OCI-M2 (cell line): Measurements from ENCODE around the gene SLC39A10.

Source experiments
- DNase-seq: peaks from one replicate; lab custom pipeline; 2025; ENCODE audit not compliant: unreplicated experiment; lab: John Stamatoyannopoulos, UW

Gene SLC39A10, protein sequence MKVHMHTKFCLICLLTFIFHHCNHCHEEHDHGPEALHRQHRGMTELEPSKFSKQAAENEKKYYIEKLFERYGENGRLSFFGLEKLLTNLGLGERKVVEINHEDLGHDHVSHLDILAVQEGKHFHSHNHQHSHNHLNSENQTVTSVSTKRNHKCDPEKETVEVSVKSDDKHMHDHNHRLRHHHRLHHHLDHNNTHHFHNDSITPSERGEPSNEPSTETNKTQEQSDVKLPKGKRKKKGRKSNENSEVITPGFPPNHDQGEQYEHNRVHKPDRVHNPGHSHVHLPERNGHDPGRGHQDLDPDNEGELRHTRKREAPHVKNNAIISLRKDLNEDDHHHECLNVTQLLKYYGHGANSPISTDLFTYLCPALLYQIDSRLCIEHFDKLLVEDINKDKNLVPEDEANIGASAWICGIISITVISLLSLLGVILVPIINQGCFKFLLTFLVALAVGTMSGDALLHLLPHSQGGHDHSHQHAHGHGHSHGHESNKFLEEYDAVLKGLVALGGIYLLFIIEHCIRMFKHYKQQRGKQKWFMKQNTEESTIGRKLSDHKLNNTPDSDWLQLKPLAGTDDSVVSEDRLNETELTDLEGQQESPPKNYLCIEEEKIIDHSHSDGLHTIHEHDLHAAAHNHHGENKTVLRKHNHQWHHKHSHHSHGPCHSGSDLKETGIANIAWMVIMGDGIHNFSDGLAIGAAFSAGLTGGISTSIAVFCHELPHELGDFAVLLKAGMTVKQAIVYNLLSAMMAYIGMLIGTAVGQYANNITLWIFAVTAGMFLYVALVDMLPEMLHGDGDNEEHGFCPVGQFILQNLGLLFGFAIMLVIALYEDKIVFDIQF

DNA sequence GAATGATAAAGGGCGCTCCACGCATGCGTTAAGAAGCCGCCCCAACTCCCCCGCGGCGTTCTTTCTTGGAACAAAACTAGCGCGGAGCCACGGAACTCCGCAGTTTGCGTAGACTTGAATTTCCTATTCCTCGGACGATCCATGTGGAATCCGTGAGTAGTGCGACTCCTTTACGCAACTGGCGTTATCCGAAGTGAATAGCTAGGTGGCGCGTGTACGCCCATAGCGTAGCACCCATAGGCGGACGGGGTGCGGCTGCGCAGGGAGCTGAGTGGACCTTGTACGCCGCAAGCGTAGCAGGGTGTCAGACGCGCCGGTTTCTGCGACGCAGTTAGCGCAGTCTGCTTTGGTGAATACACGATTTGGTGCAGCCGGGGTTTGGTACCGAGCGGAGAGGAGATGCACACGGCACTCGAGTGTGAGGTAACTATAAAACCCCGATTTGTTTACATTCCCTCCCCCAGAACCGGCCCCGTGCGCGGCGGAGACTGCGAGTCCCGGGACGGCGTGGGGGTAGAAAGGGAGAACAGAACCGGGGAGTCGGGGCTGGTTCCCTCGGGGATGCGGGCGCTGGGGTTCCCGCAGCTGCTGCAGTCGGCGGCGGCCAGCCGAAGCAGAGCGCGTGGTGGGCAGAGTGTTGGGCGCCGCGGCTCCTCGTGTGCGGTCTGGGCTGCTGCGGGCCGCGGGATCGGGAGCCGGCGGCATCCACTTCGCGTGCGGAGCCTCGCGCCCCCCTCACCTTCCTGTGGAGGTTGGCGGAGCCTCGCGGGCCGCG, at the start of gene SLC39A10:
Gene SLC39A10, plus strand, starts transcription at position 368 of the 775 bp plus-strand sequence. CDS start 22,817 bp downstream, outside the sequence.
- DNase-seq = peak; percentile 92

DNA sequence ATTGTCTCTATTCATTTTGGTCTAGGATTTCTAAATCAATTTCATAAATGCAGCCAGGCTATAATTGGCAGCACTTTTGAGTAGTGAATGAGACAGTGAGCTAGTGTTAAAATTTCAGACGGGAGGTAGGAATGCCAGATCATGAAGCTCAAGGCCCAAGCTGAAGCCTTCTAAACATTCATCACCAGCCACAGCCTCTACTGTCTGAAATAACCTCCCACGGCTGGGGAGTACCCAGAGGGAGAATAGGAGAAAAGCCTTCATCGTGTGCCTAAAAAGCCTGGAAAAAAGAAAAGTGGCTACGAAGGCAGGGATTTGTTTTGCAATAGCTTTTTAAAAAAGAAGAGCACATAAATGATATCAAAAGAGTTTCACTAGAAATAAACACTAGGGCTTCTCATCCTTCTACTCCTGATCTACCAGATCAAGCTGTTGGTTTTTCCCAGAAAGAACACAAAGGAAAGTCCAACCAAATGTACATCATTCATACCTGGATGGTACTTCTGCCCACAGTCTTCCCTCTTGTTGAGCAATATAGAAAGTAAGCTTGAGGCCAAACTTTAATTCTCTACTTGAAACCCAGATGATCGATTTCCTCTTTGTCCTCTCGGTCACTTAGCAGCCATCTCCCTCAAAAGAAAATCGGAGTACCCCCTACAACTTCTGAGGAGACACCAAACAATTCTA, 48.1 kb upstream of the SLC39A10 start:
- DNase-seq = no peak

DNA sequence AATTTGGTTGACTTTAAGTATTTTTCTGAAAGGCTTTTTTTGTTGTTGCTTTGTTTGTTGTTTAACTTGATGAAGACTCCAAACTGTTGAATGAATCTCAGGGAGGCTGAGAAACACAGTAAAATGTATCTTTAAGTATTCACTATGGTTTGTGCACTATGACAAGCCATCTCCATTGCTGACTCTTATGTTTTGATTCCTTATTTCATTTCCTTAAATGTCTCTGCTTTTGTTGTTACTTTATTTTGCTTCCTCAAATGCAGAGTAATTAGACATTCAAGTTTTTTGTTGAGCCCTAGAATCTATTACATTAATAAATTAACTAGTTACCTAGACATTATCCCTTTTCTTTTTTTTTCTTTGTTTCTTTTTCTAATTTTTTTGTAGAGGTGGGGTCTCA, 46.3 kb upstream of the SLC39A10 start:
- no peak for DNase-seq

DNA sequence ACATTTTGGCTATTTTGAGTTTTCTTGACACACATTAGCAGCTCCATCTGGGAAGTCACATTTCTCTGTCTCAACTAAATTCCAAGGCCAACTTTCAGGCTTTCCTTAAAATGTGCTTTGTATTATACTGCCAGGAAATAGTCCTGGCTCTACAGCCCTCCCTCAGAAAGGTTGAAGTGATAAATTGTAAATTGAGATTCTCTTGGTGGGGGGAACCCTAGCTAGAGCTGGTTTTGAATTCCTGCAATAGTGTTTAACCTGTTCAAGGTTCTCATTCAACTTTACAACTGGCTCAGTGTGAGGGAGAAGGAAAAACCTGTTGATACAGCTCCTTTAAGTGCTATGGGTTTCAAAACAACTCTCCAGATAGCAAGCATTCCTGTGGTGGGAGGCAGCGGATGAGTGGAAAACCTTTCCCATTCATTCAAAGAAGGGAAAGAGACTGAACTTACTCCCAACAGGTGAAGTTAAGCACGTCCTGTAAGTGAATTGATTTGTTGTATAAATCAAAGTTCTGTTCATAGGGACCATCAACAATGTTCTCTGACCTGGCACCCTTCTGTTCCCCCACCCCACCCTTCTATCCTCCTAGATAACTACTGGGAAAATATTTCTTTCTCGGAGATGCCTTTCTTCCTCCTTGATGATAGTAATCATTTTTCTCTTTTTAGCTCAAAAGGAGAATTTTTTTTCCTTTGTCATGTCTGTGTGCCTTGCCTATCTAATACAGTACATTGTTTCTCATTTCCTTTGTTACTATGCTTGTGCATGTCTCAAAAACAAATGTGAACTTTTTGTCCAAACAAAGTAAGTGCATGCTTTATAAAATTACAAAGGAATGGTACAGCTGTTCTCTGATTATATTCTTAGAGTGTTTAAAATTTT, 44.2 kb upstream of the SLC39A10 start:
- no peak for DNase-seq

DNA sequence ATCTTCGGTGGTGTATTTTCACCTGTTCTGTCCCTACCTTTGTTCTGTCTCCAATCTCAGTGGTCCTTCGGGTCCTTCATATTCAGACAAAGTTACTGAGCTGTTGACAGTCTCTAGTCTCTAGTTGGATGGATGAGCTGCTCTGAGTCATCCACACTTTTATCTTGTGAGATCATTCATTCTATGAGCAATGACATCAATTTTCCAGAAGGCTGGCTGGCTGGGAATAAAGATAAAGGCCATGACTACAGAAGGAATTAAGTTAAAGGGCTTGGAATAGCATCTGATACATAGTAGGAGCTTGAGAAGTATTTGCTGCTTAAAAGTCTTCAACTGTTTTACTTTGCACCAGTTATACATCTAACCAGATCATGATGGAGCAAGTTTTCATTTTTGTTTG, 43.1 kb upstream of the SLC39A10 start:
- no peak for DNase-seq

DNA sequence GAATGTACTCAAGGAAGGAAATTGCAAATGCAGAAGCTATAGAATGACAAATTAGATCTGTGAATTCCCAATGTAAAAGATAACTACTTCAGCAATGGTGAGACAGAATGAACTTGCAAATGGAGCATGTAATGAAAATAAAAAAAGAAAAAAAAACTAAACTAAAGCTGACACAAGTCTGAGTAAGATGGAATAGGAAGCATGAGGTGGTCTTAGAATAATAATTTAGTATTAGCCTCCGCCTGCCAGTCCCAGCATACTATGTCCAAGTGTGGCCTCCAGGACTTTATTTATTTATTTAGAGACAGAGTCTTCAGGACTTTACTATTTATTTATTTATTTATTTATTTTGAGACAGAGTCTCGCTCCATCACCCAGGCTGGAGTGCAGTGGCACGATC, 37.4 kb upstream of the SLC39A10 start:
- no peak for DNase-seq

DNA sequence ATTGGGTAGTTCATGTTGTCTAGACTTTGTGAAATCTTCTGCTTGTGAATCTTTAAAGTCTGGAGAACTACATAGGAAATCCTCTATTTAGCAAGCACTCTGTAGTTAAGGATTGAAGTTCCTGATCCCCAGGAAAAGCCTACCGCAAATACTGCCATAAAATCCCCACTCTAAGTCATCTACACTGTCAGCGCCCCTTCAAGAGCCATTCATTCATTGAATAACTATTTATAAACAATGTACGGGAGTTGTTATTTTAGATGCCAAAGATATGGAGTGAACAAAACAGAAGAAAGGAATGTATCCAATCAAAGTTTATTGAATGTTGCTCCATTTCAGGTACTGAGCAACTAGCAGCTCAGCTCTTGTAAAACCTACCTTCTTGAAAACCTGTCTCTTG, 36.5 kb upstream of the SLC39A10 start:
- DNase-seq = no peak

DNA sequence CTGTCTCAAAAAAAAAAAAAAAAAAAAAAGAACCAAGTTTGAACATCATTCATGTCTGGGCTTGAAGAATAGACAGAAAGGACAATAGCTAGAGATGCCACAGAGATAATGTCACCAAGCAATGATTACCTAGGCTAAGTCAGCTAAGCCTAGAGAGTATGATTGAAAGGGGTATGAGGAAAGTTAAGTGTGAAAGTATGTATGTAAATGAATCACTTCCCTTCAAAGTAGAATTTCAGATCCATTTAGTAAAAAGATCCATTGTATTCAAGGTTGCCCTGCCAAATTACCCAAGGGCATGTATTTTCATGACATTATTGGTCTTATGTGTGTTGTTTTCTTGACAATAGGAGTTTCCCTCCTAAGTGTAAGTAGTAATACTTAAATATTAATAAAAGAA, 34.1 kb upstream of the SLC39A10 start:
- DNase-seq = no peak

DNA sequence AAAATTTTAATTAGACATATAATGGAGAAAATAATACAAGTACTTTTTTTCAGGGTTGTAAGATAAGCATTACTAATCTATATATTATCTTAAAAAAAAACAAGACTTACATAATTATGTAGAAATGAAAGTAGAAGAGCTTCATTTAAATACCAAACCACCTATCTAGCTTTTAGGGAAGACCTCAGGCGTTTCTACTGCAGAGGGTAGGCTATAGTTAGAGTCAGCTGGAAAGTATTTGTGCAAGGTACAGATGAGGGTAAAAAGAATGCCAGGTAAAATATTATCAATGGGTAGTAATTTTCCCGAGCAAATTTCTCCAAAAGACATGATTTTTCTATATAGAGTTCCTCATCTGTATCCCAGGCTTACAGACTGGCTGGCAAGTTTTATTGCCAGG, 30.5 kb upstream of the SLC39A10 start:
- no peak for DNase-seq

DNA sequence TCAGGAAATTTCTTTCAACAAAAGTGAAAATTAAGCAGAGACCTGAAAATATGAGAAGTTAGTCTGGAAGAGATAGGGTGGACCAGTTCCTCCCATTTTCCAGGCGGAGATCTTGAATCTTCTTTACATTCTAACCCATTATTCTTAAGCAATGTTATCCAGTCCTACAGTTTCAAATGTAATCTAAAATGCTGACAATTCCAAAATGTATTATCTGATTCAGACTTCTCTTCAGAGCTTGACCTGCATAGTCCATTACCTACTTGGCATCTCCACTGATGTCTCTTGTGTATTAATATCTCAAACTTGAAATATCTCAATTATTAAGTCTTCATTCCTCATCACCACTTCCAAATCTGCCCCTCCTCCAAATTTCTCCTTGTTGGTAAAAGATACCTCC, 28.4 kb upstream of the SLC39A10 start:
- DNase-seq = no peak

DNA sequence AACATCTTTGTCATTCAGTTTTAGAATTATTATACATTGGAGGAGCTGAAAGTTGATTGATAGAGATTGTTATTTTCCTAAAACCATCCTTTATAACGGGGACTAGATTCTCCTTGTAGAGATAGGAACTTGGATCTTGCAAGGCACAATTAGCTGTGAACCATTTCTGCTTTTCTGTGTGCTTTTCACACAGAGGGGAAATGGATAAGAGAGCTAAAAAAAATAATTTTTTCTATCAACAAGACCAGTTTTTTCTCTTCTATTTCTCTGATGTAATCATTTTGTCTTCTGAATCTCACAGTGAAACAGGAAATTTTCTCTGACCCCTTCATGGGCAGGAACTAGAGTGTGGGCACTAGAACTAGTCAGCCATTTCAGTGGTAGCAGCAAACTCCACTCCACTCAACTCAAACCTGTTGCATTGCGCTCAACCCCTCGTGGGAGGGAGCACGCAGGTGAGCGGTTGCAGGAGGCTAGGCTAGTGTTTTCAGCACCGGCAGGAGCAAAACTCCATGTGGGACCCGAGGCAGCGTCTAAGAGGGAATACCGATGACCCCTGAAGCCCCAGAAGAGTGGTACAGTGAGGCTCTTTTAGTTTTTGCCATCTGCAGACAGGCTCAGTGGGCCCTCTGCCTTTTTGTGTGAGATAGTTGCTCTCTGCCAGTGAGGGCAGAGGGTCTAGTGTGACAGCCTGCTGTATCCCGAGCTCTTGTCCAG, 24.0 kb upstream of the SLC39A10 start:
- DNase-seq = no peak

DNA sequence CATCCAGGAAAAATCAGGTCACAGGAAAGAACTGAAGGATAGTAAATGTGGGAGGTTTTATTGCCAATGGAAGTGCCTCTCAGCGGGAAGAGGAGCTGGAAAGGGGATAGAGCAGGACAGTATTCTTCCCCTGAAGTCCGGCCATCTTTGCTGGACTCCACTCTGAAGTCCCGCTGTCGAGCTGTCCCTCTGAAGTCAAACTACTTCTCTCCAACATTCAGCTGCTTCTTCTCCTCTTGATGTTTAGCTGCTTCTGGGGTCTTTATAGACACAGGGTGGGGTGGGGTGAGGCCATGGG, 23.5 kb upstream of the SLC39A10 start:
- no peak for DNase-seq

DNA sequence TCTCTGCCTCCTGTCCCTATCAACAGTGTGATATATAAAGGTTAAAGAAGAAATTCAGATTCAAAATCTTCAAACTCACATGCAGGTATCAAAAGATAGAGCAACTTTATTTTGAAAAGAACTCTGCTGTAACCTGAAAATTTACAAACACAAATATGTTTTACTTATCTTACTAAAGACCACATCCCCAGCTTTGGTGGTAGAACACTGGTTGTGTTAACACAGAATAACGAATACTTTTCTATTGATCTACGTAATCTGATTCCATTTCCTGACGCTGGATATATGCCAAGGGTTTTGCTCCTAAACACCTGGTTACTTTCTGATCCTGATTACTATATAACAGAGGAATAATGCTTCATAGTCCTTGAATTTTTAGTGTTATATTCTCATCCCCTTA, 23.1 kb upstream of the SLC39A10 start:
- DNase-seq = no peak

DNA sequence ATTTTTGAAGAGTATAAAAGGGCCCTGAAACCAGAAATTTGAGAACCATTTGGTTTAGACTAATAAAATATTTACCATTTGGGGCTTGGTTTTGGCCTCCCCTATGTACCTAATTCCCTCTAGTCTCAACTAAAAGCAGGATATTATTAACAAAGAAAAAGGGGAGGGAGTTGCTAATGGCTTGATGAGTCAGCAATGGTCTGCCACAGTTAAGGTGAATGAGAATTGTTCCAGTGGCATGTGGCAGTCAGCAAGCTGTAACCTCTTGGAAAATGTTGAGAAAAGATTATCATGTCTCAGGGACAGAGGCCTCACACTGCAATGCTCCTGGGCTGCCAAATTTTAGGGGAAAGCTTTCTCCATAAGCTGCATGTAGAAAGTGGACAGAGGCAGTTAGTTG, 20.1 kb upstream of the SLC39A10 start:
- DNase-seq = no peak

DNA sequence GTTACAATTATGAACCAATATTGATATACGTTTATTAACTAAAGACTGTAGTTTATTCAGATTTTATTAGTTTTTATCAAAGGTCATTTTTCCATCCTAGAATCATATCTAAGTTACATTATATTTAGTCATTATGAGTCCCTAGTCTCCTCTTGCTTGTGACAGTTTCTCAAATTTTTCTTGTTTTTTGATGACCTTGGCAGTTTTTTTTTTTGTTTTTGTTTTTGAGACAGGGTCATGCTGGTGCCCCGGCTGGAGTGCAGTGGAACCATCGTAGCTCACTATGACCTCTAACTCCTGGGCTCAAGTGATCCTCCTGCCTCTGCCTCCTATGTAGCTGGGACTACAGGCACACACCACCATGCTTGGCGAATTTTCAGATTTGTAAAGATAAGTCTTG, 18.3 kb upstream of the SLC39A10 start:
- DNase-seq = no peak

DNA sequence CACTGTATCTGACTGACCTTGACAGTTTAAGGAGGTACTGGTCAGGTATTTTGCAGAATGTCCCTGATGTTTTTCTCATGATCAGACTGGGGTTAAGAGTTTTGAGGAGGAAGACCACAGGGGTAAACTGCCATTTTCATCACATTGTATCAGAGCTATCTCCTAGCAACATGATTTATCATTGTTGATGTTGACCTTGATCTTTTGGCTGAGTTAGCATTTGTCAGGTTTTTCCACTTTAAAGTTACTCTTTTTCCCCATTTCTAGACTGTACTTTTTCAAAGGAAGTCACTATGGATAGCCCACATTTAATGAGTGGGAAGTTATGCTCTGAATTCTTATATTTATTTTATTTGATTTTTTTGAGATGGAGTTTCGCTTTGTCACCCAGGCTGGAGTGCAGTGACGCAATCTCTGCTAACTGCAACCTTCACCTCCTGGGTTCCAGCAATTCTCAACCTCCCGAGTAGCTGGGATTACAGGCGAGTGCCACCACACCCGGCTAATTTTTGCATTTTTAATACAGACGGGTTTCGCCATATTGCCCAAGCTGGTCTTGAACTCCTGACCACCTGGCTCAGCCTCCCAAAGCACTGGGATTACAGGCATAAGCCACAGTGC, 17.7 kb upstream of the SLC39A10 start:
- no peak for DNase-seq

DNA sequence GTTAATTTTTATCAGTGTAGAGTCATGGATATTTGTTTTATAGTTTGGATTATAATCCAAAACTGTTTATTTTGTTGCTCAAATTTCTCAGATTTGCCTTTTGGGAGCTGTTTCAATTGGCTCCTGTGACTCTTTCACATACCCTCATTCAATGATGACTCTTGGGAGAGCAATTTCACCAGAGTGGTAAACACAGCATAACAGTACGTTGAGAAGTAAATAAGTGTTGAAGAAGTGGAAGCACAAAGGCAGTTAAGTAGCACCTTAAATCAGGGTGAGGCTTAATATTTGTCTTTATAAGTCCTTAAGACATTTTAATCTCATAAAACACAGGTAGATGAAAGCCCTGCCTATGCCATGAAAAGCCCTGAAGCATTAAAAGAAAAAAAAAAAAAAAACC, 17.1 kb upstream of the SLC39A10 start:
- DNase-seq = no peak

DNA sequence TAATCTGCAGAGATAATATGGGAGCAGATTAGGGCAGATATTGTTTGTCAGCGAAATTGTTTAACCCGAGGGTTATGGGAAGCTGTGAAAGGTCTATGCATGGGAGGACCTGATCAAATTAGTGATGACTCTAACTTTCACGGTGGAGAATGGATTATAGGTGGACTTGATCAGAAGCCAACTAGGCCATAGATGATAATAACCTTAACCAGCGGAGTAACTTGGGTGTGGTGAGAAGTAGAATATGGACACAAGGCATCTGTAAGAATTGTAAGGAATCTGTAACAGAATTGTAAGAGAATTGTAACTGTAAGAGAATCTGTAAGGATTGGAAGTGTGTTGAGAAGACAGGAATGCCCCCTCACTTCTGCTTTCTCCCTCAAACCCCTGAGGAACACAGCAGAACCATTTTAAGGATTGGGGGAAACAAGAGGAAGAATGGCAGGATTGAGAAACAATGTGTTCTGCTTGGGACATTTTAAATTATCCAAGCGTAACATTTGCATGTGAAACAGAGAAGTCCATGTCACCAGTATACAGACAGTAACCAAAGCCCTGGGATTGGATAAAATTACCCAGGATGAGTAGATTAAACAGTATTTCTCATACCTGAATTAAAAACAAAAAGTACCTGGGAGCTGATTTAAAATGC, 14.9 kb upstream of the SLC39A10 start:
- no peak for DNase-seq

DNA sequence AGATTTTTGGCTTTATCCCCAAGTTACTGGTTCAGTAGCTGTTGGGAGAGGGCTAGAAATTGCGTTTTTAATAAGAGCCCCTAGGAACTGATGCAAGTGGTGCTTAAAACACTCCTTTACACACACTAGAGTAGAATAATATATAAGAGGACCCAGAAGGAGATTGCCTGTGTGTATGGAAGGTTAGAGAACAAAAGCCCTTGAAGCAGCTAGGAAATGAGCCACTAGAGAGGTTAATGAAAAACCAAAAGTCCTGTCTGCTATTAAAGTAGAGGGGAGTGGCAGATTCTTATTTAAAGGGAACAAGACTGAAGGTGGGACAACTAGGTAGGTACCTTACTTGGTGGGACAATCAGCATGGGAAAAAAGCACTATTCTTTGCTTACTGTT, 14.4 kb upstream of the SLC39A10 start:
- DNase-seq = no peak
